ENCODE measurements around the gene DENND1A. TPM values are rescaled to one million over a fixed set of nuclear protein-coding genes. Genes with fewer than 3 reads are reported as not detected.

Gene DENND1A
- total RNA-seq, 2 donors from 2014 or later: 19.3 to 22.8 TPM

DNA sequence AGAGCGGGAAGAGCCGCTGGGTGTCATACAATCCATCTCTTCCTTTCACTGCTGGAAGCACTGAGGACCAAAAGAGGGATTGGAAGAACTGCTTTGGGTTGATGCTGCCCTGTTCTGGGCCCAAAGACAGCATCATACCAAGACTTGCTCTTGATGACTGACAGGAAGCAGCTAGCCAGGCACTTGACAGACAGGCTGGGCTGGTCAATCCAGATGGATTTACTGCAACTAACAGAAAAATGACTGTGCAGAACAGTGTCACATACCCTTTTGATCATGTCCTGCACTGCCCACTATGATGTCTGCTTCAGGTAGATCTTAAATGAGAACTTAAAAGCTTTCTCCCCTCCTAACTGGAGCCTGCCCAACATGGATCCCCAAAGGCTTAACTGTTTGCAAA lies 416.4 kb downstream of the DENND1A start:
- ATAC-seq (replicated peaks): no peak
- Mint-ChIP-seq H3K36me3 (ENCODE audit: low read depth) (peaks cover 7% of the 10 kb centered on the region), H3K4me1 (peaks cover 5% of the 10 kb centered on the region), H3K27me3 (no peaks in the 10 kb centered on the region), H3K9me3 (no peaks in the 10 kb centered on the region), H3K4me3 (no peak overlapping the region), H3K27ac (no peak overlapping the region)

GRCh38 chr9:123511326-123512277 lies 418.3 kb downstream of the DENND1A start:
- no peak for ATAC-seq (replicated peaks)
- peaks cover 5% of the 10 kb centered on the region for H3K4me1 Mint-ChIP-seq
- H3K27me3 Mint-ChIP-seq: no peaks in the 10 kb centered on the region
- no peaks in the 10 kb centered on the region for H3K9me3 Mint-ChIP-seq
- no peak overlapping the region for H3K27ac Mint-ChIP-seq
- H3K4me3 Mint-ChIP-seq: no peak overlapping the region
- peaks cover 7% of the 10 kb centered on the region for H3K36me3 Mint-ChIP-seq (ENCODE audit: low read depth)

GRCh38 chr9:123509646-123510045 lies 420.3 kb downstream of the DENND1A start:
- Mint-ChIP-seq H3K4me3 (no peak overlapping the region), H3K27ac (no peak overlapping the region), H3K27me3 (no peaks in the 10 kb centered on the region), H3K9me3 (no peaks in the 10 kb centered on the region), H3K36me3 (ENCODE audit: low read depth) (peaks cover 7% of the 10 kb centered on the region), H3K4me1 (peaks cover 5% of the 10 kb centered on the region)
- no peak for ATAC-seq (replicated peaks)

- H3K9me3 Mint-ChIP-seq: peaks cover 3% of the 10 kb centered on the region
- no peak for ATAC-seq (replicated peaks)
- no peaks in the 10 kb centered on the region for H3K27me3 Mint-ChIP-seq
- H3K4me1 Mint-ChIP-seq: peaks cover 5% of the 10 kb centered on the region
- peaks cover 7% of the 10 kb centered on the region for H3K36me3 Mint-ChIP-seq (ENCODE audit: low read depth)
- no peak overlapping the region for H3K27ac Mint-ChIP-seq
- H3K4me3 Mint-ChIP-seq: no peak overlapping the region
Observed at GRCh38 chr9:123508048-123508447, 421.9 kb downstream of the DENND1A start.

- no peak overlapping the region for H3K27ac Mint-ChIP-seq
- no peak overlapping the region for H3K4me3 Mint-ChIP-seq
- peaks cover 7% of the 10 kb centered on the region for H3K36me3 Mint-ChIP-seq (ENCODE audit: low read depth)
- peaks cover 3% of the 10 kb centered on the region for H3K9me3 Mint-ChIP-seq
- no peaks in the 10 kb centered on the region for H3K27me3 Mint-ChIP-seq
- no peak for ATAC-seq (replicated peaks)
- peaks cover 5% of the 10 kb centered on the region for H3K4me1 Mint-ChIP-seq
Observed at GRCh38 chr9:123505496-123505895, 424.4 kb downstream of the DENND1A start.

- no peak for ATAC-seq (replicated peaks)
- no peaks in the 10 kb centered on the region for H3K4me1 Mint-ChIP-seq
- H3K9me3 Mint-ChIP-seq: peaks cover 3% of the 10 kb centered on the region
- no peaks in the 10 kb centered on the region for H3K36me3 Mint-ChIP-seq (ENCODE audit: low read depth)
- H3K4me3 Mint-ChIP-seq: no peak overlapping the region
- H3K27ac Mint-ChIP-seq: no peak overlapping the region
- no peaks in the 10 kb centered on the region for H3K27me3 Mint-ChIP-seq
Observed at GRCh38 chr9:123500336-123500735, 429.6 kb downstream of the DENND1A start.

- H3K4me1 Mint-ChIP-seq: no peaks in the 10 kb centered on the region
- no peaks in the 10 kb centered on the region for H3K36me3 Mint-ChIP-seq (ENCODE audit: low read depth)
- no peak overlapping the region for H3K27ac Mint-ChIP-seq
- no peaks in the 10 kb centered on the region for H3K27me3 Mint-ChIP-seq
- ATAC-seq (replicated peaks): no peak
- H3K4me3 Mint-ChIP-seq: no peak overlapping the region
- H3K9me3 Mint-ChIP-seq: no peaks in the 10 kb centered on the region
Observed at GRCh38 chr9:123497830-123498229, 432.1 kb downstream of the DENND1A start.

DNA sequence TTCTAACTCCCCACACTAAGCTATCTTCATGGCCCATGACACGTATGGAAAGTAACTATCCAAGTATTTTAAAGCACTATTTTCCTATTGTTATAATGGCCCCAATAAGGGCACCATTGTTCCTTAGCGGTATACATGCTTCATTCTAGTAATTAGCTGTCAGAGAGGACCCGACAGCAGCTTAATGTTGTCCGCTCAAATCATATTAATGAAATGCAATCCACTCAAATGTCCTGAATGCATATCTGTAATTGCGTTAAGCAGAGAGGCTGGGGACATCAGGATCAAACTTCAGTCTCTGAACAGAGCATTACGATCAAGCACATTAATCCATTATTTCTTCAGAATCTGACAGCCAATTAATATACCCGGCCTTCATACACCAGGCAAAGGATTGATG lies 434.2 kb downstream of the DENND1A start:
- Mint-ChIP-seq H3K36me3 (ENCODE audit: low read depth) (no peaks in the 10 kb centered on the region), H3K9me3 (no peaks in the 10 kb centered on the region), H3K4me3 (no peak overlapping the region), H3K4me1 (no peaks in the 10 kb centered on the region), H3K27me3 (no peaks in the 10 kb centered on the region), H3K27ac (no peak overlapping the region)
- no peak for ATAC-seq (replicated peaks)

DNA sequence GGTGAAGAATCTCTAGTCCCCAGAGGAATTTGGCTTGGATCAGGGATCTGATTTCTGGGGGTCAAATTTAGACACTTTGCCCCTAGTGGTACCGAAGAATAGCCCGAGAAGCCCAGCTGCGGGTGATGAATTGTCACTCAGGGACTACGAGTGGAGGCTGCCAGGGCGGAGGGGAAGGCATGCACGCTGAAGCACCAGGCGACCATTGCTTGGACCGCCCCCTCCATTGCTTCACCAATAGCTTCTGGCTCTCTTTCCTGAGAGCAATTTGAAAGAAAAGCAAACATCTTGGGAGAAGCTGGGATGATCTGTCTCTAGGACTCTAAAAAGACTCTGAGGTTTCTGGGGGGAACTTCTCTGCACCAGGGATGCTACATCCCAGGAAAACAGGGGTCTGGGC lies 436.3 kb downstream of the DENND1A start:
- Mint-ChIP-seq H3K4me1 (no peaks in the 10 kb centered on the region), H3K9me3 (no peaks in the 10 kb centered on the region), H3K27me3 (no peaks in the 10 kb centered on the region), H3K36me3 (ENCODE audit: low read depth) (no peaks in the 10 kb centered on the region), H3K4me3 (no peak overlapping the region), H3K27ac (no peak overlapping the region)
- no peak for ATAC-seq (replicated peaks)

GRCh38 chr9:123490688-123491087 lies 439.2 kb downstream of the DENND1A start:
- Mint-ChIP-seq H3K27ac (no peak overlapping the region), H3K27me3 (no peaks in the 10 kb centered on the region), H3K9me3 (no peaks in the 10 kb centered on the region), H3K4me3 (no peak overlapping the region), H3K4me1 (peaks cover 5% of the 10 kb centered on the region), H3K36me3 (ENCODE audit: low read depth) (no peaks in the 10 kb centered on the region)
- no peak for ATAC-seq (replicated peaks)

DNA sequence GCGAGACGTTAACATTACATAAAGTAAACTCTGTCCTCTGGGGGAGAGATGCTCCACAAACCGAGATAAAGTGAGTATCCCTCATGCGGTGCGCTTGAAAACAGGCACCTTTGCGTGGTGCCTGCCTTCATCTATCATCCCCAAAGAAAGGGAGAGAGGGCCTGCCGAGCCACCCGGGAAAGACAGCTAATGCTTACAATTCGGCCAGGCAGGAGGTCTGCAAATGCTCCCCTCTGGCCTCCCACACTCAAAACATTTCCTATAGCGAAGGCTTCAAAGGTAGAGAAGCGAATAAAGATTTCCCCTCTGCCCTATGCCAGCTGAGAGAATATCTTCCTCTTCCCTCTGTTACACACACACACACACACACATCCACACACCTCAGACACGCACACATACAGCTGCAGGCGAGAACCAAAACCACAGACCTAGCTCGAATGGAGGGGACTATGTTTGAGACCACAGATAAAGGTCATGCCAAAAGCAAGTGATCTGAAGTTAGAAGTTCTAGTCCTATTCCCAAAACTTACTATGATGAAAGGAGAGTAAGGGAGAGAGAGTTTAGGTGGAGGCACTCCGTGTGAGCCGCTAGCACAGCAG lies 441.1 kb downstream of the DENND1A start:
- no peak for ATAC-seq (replicated peaks)
- no peak overlapping the region for H3K27ac Mint-ChIP-seq
- no peaks in the 10 kb centered on the region for H3K9me3 Mint-ChIP-seq
- no peaks in the 10 kb centered on the region for H3K27me3 Mint-ChIP-seq
- H3K36me3 Mint-ChIP-seq (ENCODE audit: low read depth): no peaks in the 10 kb centered on the region
- no peak overlapping the region for H3K4me3 Mint-ChIP-seq
- H3K4me1 Mint-ChIP-seq: peaks cover 5% of the 10 kb centered on the region

- Mint-ChIP-seq H3K27me3 (no peaks in the 10 kb centered on the region), H3K4me3 (no peak overlapping the region), H3K27ac (no peak overlapping the region), H3K4me1 (peaks cover 5% of the 10 kb centered on the region), H3K36me3 (ENCODE audit: low read depth) (no peaks in the 10 kb centered on the region), H3K9me3 (no peaks in the 10 kb centered on the region)
- no peak for ATAC-seq (replicated peaks)
Observed at GRCh38 chr9:123487944-123488548, 441.9 kb downstream of the DENND1A start.

DNA sequence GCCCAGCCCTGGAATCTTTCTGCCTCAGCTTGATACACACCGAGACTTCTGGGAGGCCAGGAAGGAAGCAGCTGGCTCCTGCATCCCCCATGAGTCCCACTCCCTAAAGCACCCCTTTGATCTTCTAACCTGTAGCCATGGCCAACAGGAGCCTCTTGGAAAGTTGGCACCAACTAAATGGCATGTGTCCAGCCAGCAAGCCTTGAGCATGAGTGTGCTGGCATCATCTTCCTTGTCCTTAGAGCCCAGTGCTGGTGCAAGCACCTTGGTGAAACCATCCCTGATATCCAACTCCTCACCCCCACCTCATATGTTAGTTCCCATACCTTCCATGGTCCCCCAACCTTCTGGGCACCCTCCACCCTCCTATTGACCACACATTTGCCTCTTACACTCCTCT lies 443.5 kb downstream of the DENND1A start:
- H3K27ac Mint-ChIP-seq: no peak overlapping the region
- ATAC-seq (replicated peaks): no peak
- H3K4me3 Mint-ChIP-seq: no peak overlapping the region
- H3K27me3 Mint-ChIP-seq: no peaks in the 10 kb centered on the region
- peaks cover 5% of the 10 kb centered on the region for H3K4me1 Mint-ChIP-seq
- H3K36me3 Mint-ChIP-seq (ENCODE audit: low read depth): no peaks in the 10 kb centered on the region
- H3K9me3 Mint-ChIP-seq: no peaks in the 10 kb centered on the region

DNA sequence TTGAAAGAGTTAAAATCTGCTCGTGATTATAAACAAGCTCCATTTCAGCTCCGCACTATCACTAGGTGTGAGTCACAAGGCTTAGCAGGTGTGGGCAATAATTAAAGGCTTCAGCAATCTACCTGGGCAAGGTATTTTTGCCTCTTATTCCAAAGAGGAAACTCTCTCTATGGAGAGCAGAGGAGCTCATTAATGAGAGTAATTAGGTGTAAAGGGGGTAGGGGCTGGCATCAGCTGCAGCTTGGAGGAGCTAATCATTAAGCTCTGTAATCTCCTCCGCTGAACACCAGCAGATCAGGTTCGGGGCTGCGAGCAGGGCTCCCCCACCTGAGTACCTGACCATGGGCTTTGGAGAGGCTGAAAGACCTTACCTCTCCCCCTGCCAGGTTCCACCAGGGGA lies 444.7 kb downstream of the DENND1A start:
- Mint-ChIP-seq H3K36me3 (ENCODE audit: low read depth) (no peaks in the 10 kb centered on the region), H3K27ac (no peak overlapping the region), H3K4me1 (peaks cover 9% of the 10 kb centered on the region), H3K9me3 (no peaks in the 10 kb centered on the region), H3K4me3 (no peak overlapping the region), H3K27me3 (no peaks in the 10 kb centered on the region)
- ATAC-seq (replicated peaks): no peak

DNA sequence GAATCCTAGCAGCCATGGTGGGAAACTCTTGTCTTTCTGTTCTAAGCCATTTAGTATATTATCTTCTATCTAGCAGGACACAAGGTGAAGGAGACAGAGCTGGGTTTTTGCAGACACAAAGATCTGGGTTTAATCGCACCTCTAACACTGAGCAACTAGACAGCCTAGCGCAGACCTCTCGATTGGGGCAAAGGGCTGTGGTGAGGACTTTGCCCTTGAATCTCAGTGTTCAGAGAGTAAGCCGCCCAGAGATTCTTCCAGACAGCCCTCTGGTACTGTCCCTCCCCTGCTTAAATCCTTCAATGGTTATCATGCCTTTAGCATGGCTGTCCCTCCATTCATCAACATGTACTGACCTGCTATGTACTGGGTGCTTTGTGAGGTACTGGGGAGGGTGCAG lies 445.8 kb downstream of the DENND1A start:
- H3K36me3 Mint-ChIP-seq (ENCODE audit: low read depth): no peaks in the 10 kb centered on the region
- H3K27me3 Mint-ChIP-seq: no peaks in the 10 kb centered on the region
- no peaks in the 10 kb centered on the region for H3K9me3 Mint-ChIP-seq
- H3K27ac Mint-ChIP-seq: no peak overlapping the region
- H3K4me3 Mint-ChIP-seq: no peak overlapping the region
- peaks cover 9% of the 10 kb centered on the region for H3K4me1 Mint-ChIP-seq
- no peak for ATAC-seq (replicated peaks)

Measured in activated T-helper 17 cell treated with anti-CD3 and anti-CD28 coated beads, Interleukin-2, amount 50 U/mL, for 72 hours (primary cell).